ENCODE results near the gene RASA3.
"Not testable (repeated sequence)": the region's sequence is repeated elsewhere in the genome, so short reads cannot be mapped to it uniquely, and the experiment has no call there.

RASA3 gene

DNA sequence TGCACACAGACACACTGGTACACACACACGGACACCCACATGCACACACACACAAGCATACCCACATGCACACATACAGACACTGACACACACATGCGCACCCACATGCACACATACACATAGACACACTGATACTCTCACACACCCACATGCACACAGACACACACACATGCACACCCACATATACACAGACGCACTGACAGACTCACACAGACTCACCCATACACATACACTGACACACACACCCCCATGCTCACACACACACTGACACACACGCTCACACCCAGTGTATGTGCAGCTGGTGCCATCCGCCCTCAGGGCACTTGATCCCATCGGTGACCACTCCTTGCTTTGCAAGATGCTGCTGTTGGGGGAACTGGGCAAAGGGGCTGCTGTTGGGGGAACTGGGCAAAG is 9.7 kb upstream of the RASA3 start:
- no peak for DNase-seq

GRCh38 chr13:114141261-114141996 is 9.0 kb upstream of the RASA3 start:
- no peak for DNase-seq

DNA sequence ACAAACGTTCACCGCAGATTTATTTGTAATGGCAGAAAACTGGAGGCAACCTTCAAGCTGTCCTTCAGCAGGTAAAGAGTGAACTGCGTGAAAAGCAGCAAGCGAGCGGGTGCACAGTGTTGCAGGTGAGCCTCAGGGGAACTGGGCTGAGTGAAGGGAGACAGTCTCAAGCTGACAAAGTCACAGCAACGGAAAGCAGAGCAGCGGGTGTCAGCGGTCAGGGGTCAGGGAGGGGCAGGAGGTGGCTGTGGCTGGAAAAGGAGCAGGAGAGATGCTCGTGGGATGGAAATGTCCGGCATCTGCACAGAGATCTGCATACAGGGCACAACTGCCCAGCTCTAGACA is 8.5 kb upstream of the RASA3 start:
- peak in 2 of 4 experiments; percentile 34 to 38 for DNase-seq

DNA sequence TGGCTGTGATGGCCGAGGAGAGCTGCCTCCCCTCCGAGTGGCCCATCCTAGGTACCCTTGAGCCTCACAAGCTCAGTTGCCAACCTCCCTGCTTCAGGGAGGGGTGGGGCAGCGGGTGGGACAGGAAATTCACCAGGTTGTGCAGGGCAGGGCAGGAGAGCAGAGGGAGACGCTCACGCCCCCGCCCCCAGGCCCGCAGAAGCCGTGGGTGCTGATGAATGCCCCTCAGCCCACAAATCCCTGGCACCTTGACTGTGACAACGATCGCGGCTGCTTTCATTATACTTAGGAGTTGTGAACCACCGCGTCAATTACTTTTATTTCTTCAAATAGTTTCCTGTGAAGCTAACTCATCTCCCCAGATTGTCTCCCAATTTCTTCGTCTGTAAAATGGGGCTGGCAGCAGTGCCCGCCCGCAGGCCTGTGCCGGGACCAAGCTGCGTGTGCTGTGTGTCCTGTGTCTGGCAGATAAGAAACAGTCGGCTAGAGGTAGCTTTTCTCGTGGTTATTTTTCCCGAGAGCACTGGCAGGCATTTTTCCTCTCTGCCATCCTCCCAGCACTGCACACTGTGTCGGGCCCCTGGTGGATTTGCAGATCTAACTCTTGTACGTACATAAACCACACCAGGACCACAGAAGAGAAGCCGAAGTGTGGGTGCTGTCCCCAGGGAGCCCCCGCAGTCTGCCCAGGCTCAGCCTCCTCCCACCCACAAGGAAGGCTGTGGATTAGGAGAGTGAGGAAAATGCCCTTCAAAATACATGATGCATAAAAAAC is 7.9 kb upstream of the RASA3 start:
- DNase-seq = peak in 1 of 4 experiments; percentile 33

GRCh38 chr13:114136576-114136975 is 4.2 kb upstream of the RASA3 start:
- no peak for DNase-seq

- no peak for DNase-seq
These were observed 3.3 kb upstream of the RASA3 start for GRCh38 chr13:114135731-114136171.

GRCh38 chr13:114134944-114135610 is 2.7 kb upstream of the RASA3 start:
- no peak for DNase-seq

GRCh38 chr13:114134111-114134943 is 1.9 kb upstream of the RASA3 start:
- DNase-seq = no peak

GRCh38 chr13:114133552-114133951 is 1.1 kb upstream of the RASA3 start:
- DNase-seq = not testable (repeated sequence)

- not testable (repeated sequence) for DNase-seq
These were observed 703 bp upstream of the RASA3 start for GRCh38 chr13:114133126-114133525.

- DNase-seq = no peak
These were observed 622 bp downstream of the RASA3 start for GRCh38 chr13:114131583-114132418.

- peak in 2 of 4 experiments; percentile 36 to 52 for DNase-seq
These were observed 1.4 kb downstream of the RASA3 start for GRCh38 chr13:114130837-114131582.

GRCh38 chr13:114130131-114130836 is 2.1 kb downstream of the RASA3 start:
- DNase-seq = no peak

DNA sequence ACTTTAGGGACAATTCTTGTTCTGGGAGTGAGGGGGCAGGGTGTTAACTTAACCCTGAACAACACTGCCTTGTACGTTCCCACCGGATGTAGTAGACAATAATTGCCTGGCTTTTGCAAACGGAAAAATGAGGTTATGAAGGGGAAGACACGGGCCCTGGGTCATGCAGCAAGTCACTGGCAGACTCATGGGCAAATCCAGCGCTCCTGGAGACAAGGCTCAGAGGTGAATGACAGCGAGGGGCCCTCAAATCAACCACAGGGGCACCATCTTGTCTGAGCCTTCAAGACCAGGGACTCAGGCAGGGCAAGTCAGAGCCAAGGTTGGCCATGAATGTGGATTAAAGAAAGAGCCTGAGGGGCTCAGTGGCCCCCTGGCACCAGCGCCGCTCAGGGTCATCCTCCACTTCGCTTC is 2.8 kb downstream of the RASA3 start:
- DNase-seq = no peak

DNA sequence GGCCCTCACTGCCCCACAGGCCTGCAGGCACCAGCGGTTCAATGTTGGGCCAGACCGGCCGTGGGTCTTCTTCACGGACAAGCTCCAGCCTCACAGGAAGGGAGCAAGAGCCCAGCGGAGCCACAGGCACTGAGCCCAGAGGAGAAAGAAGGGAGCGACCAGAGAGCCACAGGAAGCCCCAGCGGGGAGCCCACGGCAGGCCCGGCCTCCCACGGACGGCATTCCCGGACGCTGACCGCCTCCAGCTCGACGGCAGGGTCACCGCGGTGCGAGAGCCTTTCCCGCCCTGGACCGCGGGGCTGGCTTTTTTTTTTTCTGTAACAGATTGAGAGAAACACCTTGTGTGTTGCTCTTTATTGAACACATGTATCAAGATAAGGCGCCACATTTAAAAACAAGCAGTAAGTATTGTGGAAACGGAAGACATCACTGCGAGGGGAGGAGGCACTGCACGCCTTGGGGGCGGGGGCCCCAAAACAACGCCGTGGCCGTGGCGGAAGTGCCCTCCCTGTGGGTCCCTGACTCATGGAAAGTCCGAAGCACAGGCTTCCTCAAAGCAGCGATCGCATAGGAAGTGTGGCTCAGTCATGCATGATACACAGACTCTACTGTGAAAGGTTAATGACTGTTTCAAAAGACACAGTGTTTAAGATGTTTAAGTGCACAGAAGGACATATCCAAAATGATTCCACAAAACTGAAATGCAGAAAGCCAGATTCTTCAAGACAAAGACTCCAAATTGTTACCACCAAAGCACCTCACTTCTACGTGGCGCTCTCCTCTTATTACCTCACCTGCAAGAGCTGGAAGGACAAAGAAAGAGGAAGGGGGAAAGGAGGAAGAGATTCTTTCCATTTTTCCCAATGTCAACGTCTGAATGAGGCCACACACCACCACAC is 3.5 kb downstream of the RASA3 start:
- peak; percentile 67 to 80 (median 78) for DNase-seq

GRCh38 chr13:114128348-114128623 is 4.1 kb downstream of the RASA3 start:
- DNase-seq = no peak

GRCh38 chr13:114127473-114128347 is 4.7 kb downstream of the RASA3 start:
- no peak for DNase-seq

- no peak for DNase-seq
These were observed 5.5 kb downstream of the RASA3 start for GRCh38 chr13:114126789-114127472.
